Muscle of leg (tissue), 11 donors: ENCODE data around the gene PSMD13. TPM values are rescaled to one million over a fixed set of nuclear protein-coding genes. Genes with fewer than 3 reads are reported as not detected.

Source experiments
- DNase-seq: peaks from one replicate; pipeline ENCODE4 v3.0.0; 2013
- H3K27ac ChIP-seq: one replicate; pipeline ENCODE4 v1.5.1; 2013; ENCODE audit warnings: mild to moderate bottlenecking, low read length, control low read depth
- H3K27me3 ChIP-seq: one replicate; pipeline ENCODE4 v1.6.1; 2013; ENCODE audit warnings: low read length; ENCODE audit not compliant: control insufficient read depth, insufficient read depth
- H3K36me3 ChIP-seq: one replicate; pipeline ENCODE4 v1.6.1; 2013; ENCODE audit warnings: low read length; ENCODE audit not compliant: control insufficient read depth, insufficient read depth
- H3K4me1 ChIP-seq: one replicate; pipeline ENCODE4 v1.6.1; 2013; ENCODE audit warnings: low read length; ENCODE audit not compliant: control insufficient read depth, insufficient read depth
- H3K4me3 ChIP-seq: one replicate; pipeline ENCODE4 v1.5.1; 2013; ENCODE audit warnings: low read length, control low read depth
- H3K9me3 ChIP-seq: replicated peaks from 2 replicates; pipeline ENCODE4 v1.6.1; 2013; ENCODE audit warnings: low read depth, low read length; ENCODE audit not compliant: control insufficient read depth
- WGBS: methylation state at CpG from one replicate; pipeline ENCODE4 v1.1.5; 2013; ENCODE audit warnings: missing lambda C conversion rate; ENCODE audit not compliant: insufficient coverage; 5-methylcytosine and 5-hydroxymethylcytosine counted together
- polyA plus RNA-seq, 8 donors: library from polyadenylated mRNA; unstranded; fragments of 120-200 nt; gene quantifications; one replicate each; pipeline versions ENCODE4 v1.2.1 to v1.2.3, GENCODE V29; 2013; ENCODE audit warnings: inconsistent platforms in 1 of 8, low replicate concordance in 1 of 8; ENCODE audit not compliant: insufficient read length in 8 of 8, insufficient read depth in 1 of 8
- total RNA-seq: library from RNA; stranded (reverse); fragments of 120-200 nt; gene quantifications from one replicate; pipeline ENCODE4 v1.2.4, GENCODE V29; 2013

Gene PSMD13
- total and polyA plus RNA-seq, 9 donors: 82.6 to 115 (median 106) TPM

DNA sequence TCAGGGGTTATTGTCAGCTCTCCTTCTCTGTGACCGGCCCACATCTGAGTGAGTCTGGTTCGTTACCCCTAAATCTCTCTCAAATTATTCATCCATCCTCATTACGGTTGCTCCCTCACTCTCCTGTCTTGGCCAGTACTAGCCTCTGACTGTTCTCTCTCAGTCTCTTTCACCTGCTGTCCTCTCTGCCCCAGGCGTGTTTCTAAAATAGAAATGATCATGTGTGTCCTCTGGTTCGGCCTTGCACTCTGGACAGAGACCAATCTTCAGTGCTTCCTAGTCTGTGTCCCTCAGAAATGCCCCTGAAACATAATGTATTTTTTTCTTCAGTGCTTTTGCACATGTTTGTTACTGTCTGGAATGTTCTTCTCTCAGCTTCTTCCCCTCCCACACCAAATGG is 4.9 kb downstream of the PSMD13 start:
- peak overlapping the region; percentile 55 for H3K27ac ChIP-seq
- no peaks in the 10 kb centered on the region for H3K9me3 ChIP-seq
- H3K36me3 ChIP-seq: peaks cover 40% of the 10 kb centered on the region
- 94% methylated on average over 5 of the region's 5 CpGs for WGBS
- no peak for DNase-seq
- no peaks in the 10 kb centered on the region for H3K27me3 ChIP-seq
- peaks cover 5% of the 10 kb centered on the region for H3K4me1 ChIP-seq
- H3K4me3 ChIP-seq: no peak overlapping the region

DNA sequence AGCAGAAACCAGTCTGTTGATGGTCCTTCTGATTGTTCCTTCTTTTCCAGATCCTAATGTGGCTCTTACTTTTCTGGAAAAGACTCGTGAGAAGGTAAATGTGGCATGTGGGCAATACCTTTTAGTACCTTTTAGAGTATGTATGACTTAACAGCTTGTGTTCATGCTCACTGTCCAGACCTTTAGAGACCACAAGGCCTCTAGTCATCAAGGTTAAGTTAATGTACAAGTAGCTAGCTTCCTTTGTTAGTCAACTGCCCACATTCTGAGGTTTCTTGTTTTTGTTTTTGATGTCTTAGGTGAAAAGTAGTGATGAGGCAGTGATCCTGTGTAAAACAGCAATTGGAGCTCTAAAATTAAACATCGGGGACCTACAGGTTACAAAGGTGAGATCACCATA is 7.6 kb downstream of the PSMD13 start:
- H3K36me3 ChIP-seq: peaks cover 59% of the 10 kb centered on the region
- H3K9me3 ChIP-seq: no peaks in the 10 kb centered on the region
- WGBS: no CpG with 5 or more reads among the region's 2 CpGs
- no peak overlapping the region for H3K27ac ChIP-seq
- no peak for DNase-seq
- no peak overlapping the region for H3K4me3 ChIP-seq
- no peaks in the 10 kb centered on the region for H3K4me1 ChIP-seq
- H3K27me3 ChIP-seq: no peaks in the 10 kb centered on the region

DNA sequence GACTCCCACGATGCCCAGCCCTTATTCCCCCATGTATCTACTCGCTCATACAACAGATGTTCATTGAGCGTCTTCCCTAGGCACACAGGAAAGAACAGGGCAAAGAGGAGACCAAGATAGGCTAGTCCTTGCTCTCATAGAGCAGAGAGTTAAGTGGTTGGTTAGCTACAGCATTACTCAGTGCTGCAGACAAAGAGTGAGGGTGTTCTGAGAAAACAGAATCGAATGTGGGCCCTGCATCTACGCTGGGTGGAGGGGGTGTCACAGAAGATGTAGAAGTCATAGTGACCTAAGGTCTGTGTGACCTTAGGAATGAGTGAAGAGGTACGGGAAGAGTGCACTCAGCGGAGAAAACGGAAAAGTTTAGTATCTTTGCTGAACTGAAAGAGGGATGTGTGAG is 12.3 kb downstream of the PSMD13 start:
- H3K4me1 ChIP-seq: peaks cover 4% of the 10 kb centered on the region
- H3K36me3 ChIP-seq: peaks cover 82% of the 10 kb centered on the region
- H3K27me3 ChIP-seq: no peaks in the 10 kb centered on the region
- no peaks in the 10 kb centered on the region for H3K9me3 ChIP-seq
- no peak for DNase-seq
- no peak overlapping the region for H3K4me3 ChIP-seq
- H3K27ac ChIP-seq: no peak overlapping the region
- WGBS: 75% methylated on average over 6 of the region's 8 CpGs

DNA sequence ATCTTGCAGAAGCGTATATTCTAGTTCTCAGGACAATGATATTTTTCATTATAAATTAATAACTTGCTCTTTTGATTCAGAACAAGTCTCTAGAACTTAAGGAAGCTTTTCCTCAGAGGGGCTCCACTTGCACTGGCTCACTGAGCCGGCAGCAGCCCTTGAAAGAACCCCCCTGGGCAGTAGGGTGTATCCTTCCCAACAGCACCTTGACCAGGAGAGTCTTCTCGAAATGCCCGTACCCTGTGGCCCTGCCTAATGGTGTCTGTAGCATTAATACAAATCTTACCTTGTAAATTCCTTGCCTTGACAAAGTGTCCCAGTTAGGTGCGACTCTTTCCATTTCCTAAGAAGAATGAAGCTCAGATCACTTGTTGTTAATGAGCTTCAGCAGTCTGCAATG is 13.5 kb downstream of the PSMD13 start:
- no peak overlapping the region for H3K4me3 ChIP-seq
- WGBS: 60% methylated on average over 1 of the region's 5 CpGs
- no peak overlapping the region for H3K27ac ChIP-seq
- peaks cover 4% of the 10 kb centered on the region for H3K4me1 ChIP-seq
- DNase-seq: no peak
- no peaks in the 10 kb centered on the region for H3K9me3 ChIP-seq
- H3K36me3 ChIP-seq: peaks cover 72% of the 10 kb centered on the region
- H3K27me3 ChIP-seq: no peaks in the 10 kb centered on the region

DNA sequence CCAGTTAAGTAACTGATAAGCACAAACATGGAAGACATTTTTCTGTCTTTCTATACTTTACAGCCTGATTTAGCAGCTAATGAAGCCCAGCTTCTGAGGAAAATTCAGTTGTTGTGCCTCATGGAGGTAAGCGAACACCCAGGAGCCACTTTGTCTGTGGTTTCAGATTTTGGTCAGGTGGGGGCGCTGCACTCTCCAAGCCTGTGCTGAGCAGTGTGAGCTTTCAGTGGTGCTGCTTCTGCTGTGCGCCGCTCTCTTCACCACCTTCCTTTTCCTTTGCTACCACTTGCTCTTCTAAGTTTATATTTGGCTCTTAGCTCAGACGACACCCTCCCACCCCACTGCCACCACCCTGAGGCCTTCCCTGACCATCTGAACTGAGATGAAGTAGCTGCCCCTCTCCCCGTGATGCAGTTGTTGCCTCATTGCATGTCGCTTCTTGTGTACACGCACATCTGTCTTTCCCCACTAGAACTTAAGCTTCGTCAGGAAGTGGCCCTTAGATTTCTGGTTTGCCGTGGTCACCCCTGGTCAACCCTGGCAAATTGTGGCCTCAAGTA is 14.0 kb downstream of the PSMD13 start:
- no peak overlapping the region for H3K4me3 ChIP-seq
- H3K4me1 ChIP-seq: peaks cover 4% of the 10 kb centered on the region
- H3K27me3 ChIP-seq: no peaks in the 10 kb centered on the region
- WGBS: 67% methylated on average over 9 of the region's 10 CpGs
- H3K9me3 ChIP-seq: no peaks in the 10 kb centered on the region
- peak; percentile 50 for DNase-seq
- H3K27ac ChIP-seq: no peak overlapping the region
- H3K36me3 ChIP-seq: peaks cover 68% of the 10 kb centered on the region

DNA sequence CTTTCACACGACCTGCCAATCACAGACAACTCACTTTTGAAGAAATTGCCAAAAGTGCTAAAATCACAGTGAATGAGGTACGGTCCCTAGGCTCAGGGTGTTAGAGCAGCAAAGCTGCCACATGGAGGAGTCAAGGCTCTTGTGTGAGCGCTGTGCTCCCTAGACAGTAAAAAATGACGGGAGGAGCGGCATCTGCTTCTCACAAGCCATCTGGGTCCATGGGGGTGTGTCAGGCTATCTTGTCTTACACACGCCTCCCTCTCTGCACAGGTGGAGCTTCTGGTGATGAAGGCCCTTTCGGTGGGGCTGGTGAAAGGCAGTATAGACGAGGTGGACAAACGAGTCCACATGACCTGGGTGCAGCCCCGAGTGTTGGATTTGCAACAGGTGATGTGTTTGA is 14.8 kb downstream of the PSMD13 start:
- H3K9me3 ChIP-seq: no peaks in the 10 kb centered on the region
- peaks cover 4% of the 10 kb centered on the region for H3K4me1 ChIP-seq
- H3K27ac ChIP-seq: no peak overlapping the region
- WGBS: 65% methylated on average over 7 of the region's 10 CpGs
- H3K4me3 ChIP-seq: no peak overlapping the region
- H3K36me3 ChIP-seq: peaks cover 61% of the 10 kb centered on the region
- H3K27me3 ChIP-seq: no peaks in the 10 kb centered on the region
- no peak for DNase-seq

DNA sequence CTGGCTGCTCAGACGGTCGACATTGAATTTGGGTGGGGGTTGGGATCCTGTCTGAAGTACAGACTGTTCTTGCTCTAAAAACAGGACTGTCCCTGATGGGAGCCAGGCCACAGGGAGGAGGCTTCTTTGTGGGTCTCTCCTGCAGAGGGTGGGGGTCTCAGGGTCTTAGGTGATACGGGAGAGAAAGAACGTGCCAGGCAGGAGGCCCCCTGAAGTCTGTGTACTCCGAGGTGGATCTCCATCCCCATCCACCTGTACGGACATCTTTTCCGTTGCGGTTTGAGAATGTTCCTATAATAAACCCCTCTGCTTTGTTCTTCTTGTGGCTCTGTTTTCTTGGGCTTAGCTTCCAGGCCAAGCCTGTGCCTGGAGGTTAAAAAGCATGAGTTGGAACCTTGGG is 15.9 kb downstream of the PSMD13 start:
- Histone ChIP-seq H3K27me3 (no peaks in the 10 kb centered on the region), H3K27ac (no peak overlapping the region), H3K9me3 (no peaks in the 10 kb centered on the region), H3K4me1 (peaks cover 4% of the 10 kb centered on the region), H3K4me3 (no peak overlapping the region), H3K36me3 (peaks cover 53% of the 10 kb centered on the region)
- DNase-seq: no peak
- WGBS: no CpG with 5 or more reads among the region's 8 CpGs

DNA sequence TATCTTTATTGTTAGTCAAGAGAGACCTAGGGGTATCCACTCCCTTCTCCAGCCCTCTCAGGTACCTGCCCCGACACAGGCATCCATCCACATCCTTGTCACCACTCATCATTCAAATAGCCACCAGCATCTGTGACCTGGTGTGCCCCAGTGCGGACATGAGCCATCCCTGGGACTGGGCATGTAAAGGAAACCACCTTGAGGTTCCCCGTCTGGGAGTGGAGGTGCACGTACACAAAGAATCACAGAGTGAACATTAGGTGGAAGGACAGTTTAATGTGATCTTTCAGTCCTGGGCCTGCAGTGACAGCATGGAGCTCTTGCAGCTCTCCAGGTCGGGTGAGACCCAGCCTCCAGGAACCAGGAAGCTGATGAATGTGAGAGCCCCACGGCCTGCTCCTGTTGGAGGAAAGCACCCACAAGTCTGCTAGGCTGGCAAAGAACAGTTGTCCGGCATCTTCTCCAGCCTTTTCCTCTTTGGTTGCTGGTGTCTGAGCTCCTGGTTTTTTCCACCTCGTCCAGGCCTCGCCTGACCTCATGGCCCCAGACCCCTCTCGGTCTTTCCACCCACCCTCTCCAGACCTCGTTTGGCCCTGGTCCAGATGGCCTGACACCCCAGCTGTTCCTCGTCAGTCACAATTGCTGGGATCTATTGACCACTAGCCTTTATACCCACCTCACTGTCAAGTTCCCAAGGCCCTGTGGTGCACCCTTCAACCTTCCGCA is 16.5 kb downstream of the PSMD13 start:
- DNase-seq: no peak
- Histone ChIP-seq H3K27me3 (no peaks in the 10 kb centered on the region), H3K27ac (no peak overlapping the region), H3K4me1 (peaks cover 4% of the 10 kb centered on the region), H3K36me3 (peaks cover 49% of the 10 kb centered on the region), H3K4me3 (no peak overlapping the region), H3K9me3 (no peaks in the 10 kb centered on the region)
- WGBS: 69% methylated on average over 13 of the region's 13 CpGs

DNA sequence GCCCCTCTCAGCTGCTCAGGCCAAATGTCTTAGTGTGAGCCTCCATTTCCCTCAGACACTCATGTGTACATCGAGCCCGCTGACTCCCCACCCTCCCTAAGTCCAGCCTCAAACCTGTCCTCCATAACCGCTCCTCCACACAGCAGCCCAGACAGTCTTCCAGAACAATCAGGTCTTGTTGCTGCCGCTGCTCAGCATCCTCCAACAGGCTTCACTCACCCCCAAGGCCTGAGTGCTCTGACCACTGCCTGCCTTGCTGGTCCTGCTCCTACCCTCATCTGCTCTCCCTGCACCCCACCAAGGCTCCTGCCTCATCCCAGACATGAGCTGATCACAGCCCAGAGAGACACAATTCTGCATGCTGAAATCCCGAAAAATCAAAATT is 17.1 kb downstream of the PSMD13 start:
- no peak overlapping the region for H3K27ac ChIP-seq
- 86% methylated on average over 4 of the region's 5 CpGs for WGBS
- H3K27me3 ChIP-seq: no peaks in the 10 kb centered on the region
- H3K4me3 ChIP-seq: no peak overlapping the region
- peaks cover 45% of the 10 kb centered on the region for H3K36me3 ChIP-seq
- no peaks in the 10 kb centered on the region for H3K9me3 ChIP-seq
- no peak for DNase-seq
- H3K4me1 ChIP-seq: peaks cover 4% of the 10 kb centered on the region

DNA sequence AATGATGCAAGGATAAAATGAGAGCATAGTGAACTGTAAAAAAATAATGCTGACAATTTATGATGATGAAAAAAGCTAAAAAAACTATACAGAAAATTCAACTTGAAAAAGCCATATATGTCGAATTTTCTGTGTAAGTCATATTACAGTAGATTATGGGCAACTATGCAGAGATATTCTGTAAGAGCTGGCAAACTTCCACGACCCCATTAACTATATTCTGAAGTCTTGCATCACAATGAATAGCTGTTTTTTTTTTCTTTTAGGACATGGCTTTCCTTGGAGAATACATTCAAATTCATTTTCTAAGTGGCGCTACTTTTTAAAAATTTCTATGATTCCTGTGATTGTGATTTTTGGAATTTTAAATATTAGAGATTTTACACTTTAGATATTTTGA is 18.4 kb downstream of the PSMD13 start:
- peaks cover 4% of the 10 kb centered on the region for H3K4me1 ChIP-seq
- peaks cover 35% of the 10 kb centered on the region for H3K36me3 ChIP-seq
- DNase-seq: no peak
- no peak overlapping the region for H3K4me3 ChIP-seq
- H3K9me3 ChIP-seq: no peaks in the 10 kb centered on the region
- whole genome bisulfite sequencing: no CpG with 5 or more reads among the region's 3 CpGs
- H3K27me3 ChIP-seq: no peaks in the 10 kb centered on the region
- H3K27ac ChIP-seq: no peak overlapping the region
